Prostate gland (tissue), 2 donors: Measurements from ENCODE around the gene PPP1R14B.

Experiments used
- CTCF ChIP-seq, 4 experiments: fragments of 200-600 bp in 2 of 4; fragments of 450-650 bp in 2 of 4; sonication (generic) in 2 of 4; IDR thresholded peaks; 1 replicate in 3 of 4; 2 replicates in 1 of 4; pipeline ENCODE4 v1.5.1; 2016 to 2019; ENCODE audit warnings: antibody characterized with exemption in 4 of 4, mild to moderate bottlenecking in 2 of 4, moderate library complexity in 2 of 4
- POLR2A ChIP-seq: fragments of 450-650 bp; IDR thresholded peaks from one replicate; pipeline ENCODE4 v1.6.1; 2016; ENCODE audit warnings: antibody characterized with exemption, mild to moderate bottlenecking

GRCh38 chr11:64251753-64252002, 4.9 kb upstream of the PPP1R14B start:
- TF ChIP-seq POLR2A (no peak), CTCF (IDR thresholded peaks at IDR 0.05) (no peak)
